Stimulated activated CD4-positive, alpha-beta T cell treated with anti-CD3 and anti-CD28 coated beads, Interleukin-1b, Interleukin-23, amount 100 ng/mL, for 1 hour (primary cell): ENCODE results near the gene GRIN2C.

Experiments
- DNase-seq, 2 donors: peaks; one replicate each; pipeline ENCODE4 v3.0.0-alpha.2; 2020; ENCODE audit warnings: low read depth in 2 of 2

The GRIN2C gene

DNA sequence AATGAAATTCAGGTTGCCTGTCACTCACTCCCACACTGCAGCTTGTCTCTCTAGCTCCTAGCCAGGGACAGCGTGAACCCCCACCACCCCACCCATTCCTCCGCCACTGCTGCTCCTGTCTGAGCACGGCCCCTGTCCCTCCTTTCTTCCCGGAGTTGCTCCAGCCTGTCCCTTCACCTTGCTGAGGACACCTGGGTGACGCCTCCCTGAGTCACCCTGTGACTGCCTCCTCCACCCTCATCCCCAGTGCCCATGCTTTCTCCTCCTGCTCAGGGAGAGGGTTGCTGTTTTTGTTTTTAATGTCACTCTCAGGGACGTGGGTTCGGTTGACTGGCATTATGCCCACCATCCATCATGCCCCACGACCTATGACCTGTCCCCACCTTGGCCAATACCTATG, 57.8 kb downstream of the GRIN2C start:
- no peak for DNase-seq

DNA sequence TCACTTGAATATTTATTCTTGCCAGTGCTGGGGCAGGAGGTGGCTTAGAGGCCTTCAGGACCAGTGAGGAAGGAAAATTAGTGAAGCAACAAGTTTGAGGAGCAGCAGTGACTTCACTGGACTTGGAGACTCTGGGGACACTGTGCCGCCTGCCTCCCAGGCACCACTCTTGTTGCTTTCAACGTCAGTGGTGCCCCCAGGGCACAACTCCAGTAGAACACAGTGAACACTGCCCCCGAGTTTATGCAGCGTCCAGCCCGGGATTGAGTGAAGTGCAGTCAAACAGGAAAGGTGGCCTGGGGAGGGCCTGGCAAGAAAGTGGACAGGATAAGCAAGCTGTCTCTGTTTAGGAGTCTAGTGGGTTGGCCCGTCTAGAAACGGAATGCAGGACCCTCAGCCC, 59.2 kb downstream of the GRIN2C start:
- no peak for DNase-seq

- no peak for DNase-seq
Observed at GRCh38 chr17:74799097-74799496, 60.6 kb downstream of the GRIN2C start.

- DNase-seq: no peak
Observed at GRCh38 chr17:74798239-74798707, 61.4 kb downstream of the GRIN2C start.

DNA sequence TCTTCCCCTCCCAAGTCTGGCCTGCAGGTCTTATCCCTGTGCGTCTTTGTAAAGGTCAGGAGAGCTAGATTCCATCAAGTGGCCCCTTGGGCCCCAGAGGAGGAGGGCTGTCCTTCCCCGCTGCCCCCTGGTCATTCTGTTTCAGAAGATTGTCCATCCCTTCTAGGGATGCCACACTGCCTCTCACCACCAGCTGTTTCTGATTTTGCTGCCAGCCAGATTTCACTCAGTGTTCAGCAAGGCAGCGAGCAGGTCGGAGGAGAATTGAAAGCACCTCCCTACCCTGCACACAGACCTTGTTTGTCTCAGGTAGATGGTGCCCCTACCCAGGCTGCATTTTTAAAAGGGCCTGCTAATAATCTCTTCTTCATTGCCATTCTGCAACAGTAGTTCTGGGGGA, 61.9 kb downstream of the GRIN2C start:
- no peak for DNase-seq

GRCh38 chr17:74796866-74797265, 62.8 kb downstream of the GRIN2C start:
- DNase-seq: no peak

DNA sequence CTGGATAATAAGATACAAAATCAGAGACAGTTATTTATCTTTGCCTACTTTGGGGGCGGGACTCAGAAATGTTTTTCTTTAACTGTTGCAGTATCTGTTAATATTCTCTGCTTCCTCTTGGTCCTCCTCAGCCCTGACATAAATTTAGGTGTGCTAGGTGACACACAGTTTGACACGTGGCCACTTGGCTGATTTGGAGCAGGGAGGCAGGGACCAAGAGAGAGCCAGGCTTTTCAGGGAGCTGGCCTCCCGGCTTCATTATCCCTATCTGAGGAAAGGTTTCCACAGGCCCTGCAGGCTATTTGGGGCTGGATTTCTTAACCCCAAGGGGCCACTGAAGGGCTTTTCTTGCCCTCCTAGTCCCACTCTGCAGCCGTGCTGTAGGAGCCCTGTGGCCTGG, 63.5 kb downstream of the GRIN2C start:
- no peak for DNase-seq

GRCh38 chr17:74795327-74796020, 64.2 kb downstream of the GRIN2C start:
- DNase-seq: no peak

GRCh38 chr17:74792586-74793105, 67.0 kb downstream of the GRIN2C start:
- DNase-seq: no peak
